GM19452 (cell line): ENCODE measurements around the gene NR3C2.

Experiments
- ATAC-seq: cut with Tn5 transposase; IDR thresholded peaks from one replicate; pipeline ENCODE4 v1.9.1; 2021; ENCODE audit not compliant: unreplicated experiment

Gene NR3C2

GRCh38 chr4:148315049-148315448 is 127.2 kb downstream of the NR3C2 start:
- no peak for ATAC-seq

DNA sequence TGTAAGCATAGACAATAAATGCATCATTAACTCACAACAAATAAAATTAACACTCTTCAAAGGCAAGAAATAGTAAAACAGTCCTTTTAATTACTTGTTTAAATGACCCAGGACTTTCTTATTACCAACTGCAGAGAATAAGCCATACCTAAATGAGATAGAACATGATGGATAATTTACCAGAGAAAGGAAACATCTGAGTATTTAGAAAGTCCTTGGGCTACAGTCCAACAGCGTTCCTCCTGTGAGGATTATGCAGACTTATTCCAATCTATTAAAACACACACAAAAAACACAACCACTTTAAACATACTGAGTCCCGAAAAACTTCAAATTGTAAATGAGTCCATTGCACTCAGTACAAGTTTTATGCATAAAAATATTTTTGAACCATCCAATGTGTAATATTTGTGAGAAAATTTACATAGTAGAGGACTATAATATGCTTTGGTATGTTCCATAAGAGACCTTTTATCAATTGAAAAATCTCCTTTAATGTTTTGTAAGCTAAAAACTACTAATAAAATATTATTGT is 129.2 kb downstream of the NR3C2 start:
- no peak for ATAC-seq

DNA sequence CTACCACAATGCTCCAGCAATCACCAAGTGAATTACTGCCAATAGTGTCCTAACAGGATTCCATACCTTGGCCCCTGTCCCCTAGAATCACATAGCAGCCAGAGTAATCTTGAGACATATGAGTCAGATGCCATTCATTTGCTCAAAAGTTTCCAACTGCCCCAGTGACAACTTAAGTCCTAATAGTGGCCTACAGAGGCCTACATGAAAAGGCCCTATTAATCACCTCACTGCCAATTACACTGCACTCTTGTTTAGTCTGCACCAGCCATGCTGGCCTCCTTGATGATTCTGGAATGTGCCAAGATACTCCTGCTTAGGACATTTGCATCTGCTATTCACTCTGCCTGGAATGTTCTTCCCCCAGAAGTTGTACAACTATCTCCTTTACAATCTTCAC is 130.7 kb downstream of the NR3C2 start:
- no peak for ATAC-seq

DNA sequence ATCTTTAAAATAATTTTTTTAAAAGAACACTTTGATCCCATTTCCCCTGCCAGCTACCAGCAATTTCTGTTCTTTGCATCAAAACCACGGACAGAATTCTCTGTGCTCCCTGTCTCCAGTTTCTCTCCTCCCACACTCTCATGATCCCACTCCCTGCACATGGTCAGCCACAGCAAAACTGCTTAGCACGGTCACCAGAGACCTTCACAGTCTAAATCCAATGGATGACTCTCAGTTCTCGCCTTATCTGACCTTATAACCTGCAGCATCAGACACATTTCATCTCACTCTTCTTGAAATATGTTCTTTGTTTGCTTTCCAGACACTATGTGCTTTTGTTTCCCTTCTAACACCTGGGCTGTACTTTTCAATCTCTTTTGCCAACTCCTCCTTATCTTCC is 131.5 kb downstream of the NR3C2 start:
- no peak for ATAC-seq

DNA sequence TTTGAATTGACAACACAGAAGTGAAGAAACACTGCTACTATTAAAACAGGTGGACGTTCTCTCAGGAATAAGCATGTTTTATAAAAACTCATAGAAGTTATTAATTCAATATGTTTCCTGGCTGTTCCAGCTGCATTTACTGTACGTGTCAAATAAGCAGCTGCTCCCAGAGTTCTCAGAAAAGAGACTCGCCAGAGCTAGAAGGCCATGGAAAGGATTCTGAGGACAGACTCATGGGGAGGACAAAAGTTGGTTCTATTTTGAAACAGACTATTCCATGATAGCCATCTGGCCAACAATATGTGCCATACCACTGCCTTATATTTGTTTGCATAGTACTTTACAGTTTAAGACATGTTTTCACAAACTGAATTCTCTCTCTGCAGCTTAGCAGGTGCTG is 136.5 kb downstream of the NR3C2 start:
- no peak for ATAC-seq

- no peak for ATAC-seq
These were observed 139.8 kb downstream of the NR3C2 start for GRCh38 chr4:148302416-148302815.

DNA sequence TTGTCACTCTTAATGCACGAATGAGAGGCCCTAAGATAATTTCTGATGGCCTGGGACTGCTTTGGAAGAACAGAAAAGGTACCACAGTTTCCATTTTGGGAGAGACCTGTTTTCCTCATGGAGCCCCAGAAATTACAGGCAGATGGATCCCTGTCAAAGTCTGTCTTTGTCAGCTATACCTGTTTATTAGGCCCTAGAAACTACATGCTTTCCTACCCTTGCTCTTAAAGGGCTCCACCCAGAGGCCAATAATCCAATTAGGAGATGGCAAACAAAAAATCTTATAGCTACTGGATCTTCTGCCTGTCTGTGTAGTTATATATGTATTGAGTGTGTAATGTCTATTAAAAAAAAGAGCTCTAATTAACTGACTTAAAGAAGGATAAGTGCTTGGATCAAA is 141.3 kb downstream of the NR3C2 start:
- no peak for ATAC-seq

DNA sequence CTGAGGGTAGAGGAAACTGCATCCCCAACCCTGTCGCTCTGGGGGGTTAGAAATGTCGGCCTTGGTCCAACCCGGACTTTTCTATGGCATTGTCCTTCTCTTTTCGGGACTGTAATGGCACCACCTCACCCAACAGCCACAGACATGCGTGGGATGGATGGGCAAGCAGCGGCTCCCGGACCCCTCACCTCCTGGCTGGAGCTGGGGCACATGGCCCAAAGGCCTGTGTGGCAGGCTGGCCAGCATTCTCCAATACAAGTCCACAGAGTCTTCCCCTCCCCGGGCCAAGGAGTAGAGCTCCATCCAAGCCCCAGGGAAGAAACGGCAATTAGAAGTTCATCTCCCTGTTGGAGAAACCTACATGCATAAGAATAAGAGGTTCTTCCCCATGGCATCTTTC is 142.9 kb downstream of the NR3C2 start:
- no peak for ATAC-seq

DNA sequence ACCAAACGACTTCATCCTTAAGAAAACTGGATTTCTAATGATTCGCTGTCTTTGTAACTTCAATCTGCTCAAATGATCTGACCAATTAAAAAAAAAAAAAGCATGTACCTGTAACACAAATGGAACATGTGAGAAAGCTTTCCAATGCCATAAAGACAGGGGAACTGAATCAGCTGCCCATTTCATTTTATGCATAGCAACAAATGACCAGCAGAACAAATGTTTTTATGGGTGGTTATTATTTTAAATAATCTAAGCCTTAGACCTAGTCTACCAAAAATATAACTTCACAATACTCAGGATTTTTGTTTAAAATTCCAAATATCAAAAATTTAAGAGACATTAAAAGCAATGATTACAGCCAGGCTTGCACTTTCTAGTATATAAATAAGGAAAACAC is 145.7 kb downstream of the NR3C2 start:
- no peak for ATAC-seq

DNA sequence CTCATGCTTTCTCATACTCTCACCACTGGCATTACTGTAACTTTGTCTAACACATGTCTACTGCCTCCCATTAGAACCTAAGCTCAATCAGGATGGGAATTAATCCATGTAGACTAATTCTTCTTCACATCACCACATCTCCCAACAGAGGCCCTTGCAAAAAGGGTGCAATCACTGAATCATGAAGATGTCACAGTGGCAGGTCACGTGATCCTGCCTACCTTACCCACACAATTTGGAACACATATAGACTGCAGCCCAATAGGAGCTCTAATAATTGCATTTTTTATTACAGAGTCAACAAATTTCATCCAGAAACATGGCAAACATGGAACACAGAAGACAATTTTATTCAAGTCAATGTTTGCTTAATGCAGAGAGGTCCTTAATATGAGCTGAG is 146.6 kb downstream of the NR3C2 start:
- no peak for ATAC-seq

DNA sequence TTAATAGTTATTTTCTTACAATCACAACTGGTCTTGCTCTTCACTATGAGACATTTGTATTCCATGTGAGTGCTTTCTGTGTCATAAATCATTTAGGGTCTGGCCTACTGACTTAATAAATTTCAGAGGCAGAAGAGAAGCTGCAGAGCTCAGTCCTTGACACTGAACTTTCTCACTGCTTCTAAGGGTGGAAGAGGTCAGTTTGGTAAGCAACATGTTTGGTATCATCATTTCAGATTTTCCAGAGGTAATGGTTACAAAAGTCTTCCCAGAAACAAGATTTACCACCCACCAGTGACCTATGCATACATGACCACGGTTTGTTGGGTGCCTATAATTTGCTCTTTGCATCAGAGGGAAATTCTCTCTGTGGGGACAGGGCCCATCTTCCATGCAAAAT is 148.6 kb downstream of the NR3C2 start:
- no peak for ATAC-seq

DNA sequence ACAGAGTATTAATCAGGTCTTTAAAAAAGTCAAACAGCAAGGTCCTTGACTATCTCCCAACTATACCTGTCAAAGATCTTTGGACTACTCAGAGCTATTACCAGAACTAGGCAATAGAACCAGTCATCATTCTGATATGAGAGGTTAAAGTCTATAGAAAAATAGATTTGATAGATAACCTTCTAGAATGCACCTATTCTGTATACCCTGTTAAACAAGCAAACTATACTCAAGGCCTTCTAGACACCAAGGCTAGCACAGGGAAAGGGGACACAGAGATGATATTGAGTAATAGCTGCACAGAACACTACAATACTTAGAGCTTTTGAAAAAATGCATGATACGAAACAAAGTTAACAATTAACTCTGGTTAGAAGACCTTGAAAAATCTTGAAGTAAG is 149.5 kb downstream of the NR3C2 start:
- no peak for ATAC-seq

DNA sequence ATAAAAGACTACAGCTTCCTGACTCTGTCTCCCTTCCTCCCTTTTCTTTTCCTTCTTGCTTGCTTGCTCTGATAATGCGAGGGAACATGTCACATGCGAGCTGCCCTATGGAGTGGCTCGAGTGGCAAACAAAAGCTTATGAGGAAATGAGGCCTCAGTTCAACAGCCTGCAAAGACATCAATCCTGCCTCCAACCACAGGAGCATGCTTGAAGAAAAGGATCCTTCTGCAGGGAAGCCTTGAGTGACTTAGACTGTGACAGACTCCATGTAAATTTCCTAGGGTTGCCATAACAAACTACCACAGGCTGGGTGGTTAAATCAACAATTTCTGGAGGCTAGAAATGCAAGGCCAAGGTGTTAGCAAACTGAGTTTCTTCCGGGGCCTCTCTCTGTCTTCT is 152.5 kb downstream of the NR3C2 start:
- ATAC-seq: no peak

- no peak for ATAC-seq
These were observed 153.8 kb downstream of the NR3C2 start for GRCh38 chr4:148288448-148288847.

GRCh38 chr4:148287111-148287510 is 155.1 kb downstream of the NR3C2 start:
- ATAC-seq: no peak

- ATAC-seq: no peak
These were observed 156.2 kb downstream of the NR3C2 start for GRCh38 chr4:148286012-148286411.

DNA sequence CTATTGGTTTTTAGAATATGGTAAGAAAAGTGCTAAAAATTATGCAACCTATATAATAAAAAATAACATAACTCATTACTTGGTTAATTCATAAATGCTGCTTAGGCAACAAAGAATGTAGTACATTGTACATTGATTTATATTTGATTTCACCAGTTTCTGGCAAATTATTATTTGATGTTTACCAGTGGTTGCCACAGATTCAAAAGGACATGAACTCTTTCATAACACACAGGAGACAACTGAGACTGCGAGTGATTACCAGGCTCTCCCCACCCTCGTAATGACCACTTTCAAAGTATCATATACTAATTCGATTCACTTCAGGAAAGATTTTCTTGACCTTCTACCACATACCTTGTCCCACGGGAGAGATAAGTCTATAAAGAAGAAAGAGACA is 158.5 kb downstream of the NR3C2 start:
- no peak for ATAC-seq

GRCh38 chr4:148278310-148278709 is 163.9 kb downstream of the NR3C2 start:
- ATAC-seq: no peak

- no peak for ATAC-seq
These were observed 166.9 kb downstream of the NR3C2 start for GRCh38 chr4:148275266-148275665.

DNA sequence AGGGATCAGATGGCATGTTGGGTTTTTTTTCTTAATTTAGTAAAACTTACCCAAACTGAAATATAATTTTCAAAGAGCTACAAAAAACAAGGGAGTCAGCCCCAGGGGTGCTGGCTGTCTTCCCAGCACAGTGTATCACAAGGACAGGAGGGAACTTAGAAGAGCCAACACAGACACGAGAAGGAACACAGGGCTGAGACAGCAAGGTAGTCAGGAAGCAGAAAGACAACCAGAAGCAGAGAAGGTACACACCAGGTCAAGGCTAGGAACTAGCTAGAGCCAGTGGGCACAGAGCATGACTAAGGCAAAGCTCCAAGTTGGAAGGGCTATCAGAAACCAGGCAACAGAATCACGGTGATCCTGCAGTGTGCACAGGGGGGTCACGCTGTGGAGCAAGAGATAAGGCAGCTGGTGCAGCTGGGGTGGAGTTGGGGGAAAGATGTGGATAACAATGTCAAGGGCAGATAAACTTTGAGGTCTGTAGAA is 168.7 kb downstream of the NR3C2 start:
- no peak for ATAC-seq

GRCh38 chr4:148271166-148271565 is 171.0 kb downstream of the NR3C2 start:
- no peak for ATAC-seq

DNA sequence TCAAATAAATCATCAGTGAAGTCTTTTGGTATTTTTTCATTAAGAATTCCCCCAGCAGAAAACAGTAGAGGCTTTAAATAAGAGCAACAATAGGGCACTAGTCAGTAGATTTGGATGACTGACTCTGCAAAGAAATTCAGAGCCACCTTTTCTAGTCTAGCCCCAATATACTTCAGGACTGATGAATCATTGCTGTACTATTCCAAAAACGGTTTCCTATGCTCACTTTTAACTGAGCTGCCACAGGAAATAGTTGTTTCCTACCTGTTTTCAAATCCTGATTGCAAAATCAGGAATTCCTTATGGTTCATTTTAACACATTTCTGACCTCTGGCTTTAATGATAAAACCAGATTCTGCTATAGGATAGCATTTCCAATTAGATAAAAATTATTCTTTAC is 171.6 kb downstream of the NR3C2 start:
- ATAC-seq: no peak

DNA sequence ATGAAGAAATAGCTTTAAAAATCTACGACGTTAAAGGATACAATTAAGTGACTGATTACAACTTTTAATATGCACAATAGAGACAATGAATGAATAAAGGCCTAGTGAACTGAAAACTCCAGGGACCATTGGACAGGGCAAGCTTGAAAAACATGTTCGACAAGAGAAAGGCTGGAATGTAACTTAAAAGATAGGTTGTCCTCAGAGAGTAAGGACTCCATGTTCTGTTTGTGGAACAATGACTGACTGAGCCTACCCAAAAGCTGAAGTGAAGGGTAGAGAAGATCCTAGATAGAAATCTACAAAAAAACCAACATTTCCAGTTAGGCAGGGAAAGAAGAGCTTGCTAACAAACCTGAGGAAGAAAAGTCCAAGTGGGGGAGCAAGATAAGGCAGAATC is 173.4 kb downstream of the NR3C2 start:
- no peak for ATAC-seq

- ATAC-seq: no peak
These were observed 175.3 kb downstream of the NR3C2 start for GRCh38 chr4:148266921-148267320.
